ENCODE data around the gene KRTAP12-2. TPM values are rescaled to one million over a fixed set of nuclear protein-coding genes. Genes with fewer than 3 reads are reported as not detected.

KRTAP12-2 gene, protein sequence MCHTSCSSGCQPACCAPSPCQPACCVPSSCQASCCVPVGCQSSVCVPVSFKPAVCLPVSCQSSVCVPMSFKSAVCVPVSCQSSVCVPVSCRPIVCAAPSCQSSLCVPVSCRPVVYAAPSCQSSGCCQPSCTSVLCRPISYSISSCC
- not detected for polyA plus RNA-seq (2013)

DNA sequence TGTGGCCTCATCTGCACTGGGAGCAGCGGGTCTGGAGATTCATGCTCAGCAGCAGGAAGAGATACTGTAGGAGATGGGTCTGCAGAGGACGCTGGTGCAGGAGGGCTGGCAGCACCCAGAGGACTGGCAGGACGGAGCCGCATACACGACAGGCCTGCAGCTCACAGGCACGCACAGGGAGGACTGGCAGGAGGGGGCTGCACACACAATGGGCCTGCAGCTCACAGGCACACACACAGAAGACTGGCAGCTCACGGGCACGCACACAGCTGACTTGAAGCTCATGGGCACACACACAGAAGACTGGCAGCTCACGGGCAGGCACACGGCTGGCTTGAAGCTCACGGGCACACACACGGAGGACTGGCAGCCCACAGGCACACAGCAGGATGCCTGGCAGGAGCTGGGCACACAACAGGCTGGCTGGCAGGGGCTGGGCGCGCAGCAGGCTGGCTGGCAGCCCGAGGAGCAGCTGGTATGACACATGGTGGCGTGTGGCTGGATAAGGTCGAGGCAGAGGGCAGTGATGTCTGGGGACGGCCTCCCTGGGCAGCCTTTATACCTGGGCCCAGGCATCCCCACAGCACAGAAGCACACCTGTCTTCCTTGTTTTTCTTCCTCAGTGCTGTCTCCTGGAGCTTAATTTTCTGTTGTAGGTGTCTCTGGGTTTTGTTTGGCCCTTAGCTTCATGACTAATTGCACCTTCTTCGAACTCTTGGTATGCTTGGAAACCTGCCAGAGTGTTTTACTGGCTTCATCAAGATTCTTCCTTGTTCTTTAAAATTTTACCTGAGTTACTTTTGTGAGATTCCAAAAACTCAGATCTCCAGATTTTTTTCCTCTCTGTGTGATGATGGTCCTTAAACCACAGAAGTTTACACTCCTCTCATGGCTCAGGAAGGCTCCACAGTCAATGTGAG, at the start of gene KRTAP12-2:
Gene KRTAP12-2, minus strand, starts transcription at position 527 of the 920 bp plus-strand sequence. Its CDS starts 41 bp downstream, at position 486.
- ChIA-PET CTCF (no interaction called here), POLR2A (no interaction called here)
- Histone ChIP-seq H3K4me1 (ENCODE audit: control extremely low read depth in 1 of 4, control insufficient read depth in 4 of 4, insufficient read depth in 4 of 4, low read length in 3 of 4) (no peaks in the 10 kb centered on the region), H3K36me3 (ENCODE audit: control insufficient read depth in 4 of 4, insufficient read depth in 4 of 4, low read length in 3 of 4) (no peaks in the 10 kb centered on the region), H3K9me3 (ENCODE audit: control extremely low read depth in 1 of 5, control insufficient read depth in 4 of 5, insufficient read depth in 2 of 5, low read depth in 1 of 5, low read length in 4 of 5) (peaks cover 0 to 28% (median 9%) of the 10 kb centered on the region in 5 experiments), H3K27ac (ENCODE audit: insufficient read depth in 1 of 2, low read depth in 1 of 2, low read length in 2 of 2, poor library complexity in 1 of 2, severe bottlenecking in 2 of 2) (no peak within 1 kb of the TSS), H3K4me3 (ENCODE audit: control insufficient read depth in 1 of 7, extremely low read depth in 1 of 7, insufficient read depth in 4 of 7, low read depth in 2 of 7, low read length in 6 of 7) (no peak within 1 kb of the TSS), H3K27me3 (replicated peaks in 2 of 5; ENCODE audit: control insufficient read depth in 4 of 5, insufficient read depth in 5 of 5, low read length in 4 of 5) (peaks cover 0 to 13% (median 2%) of the 10 kb centered on the region in 5 experiments)
- DNase-seq = no peak
- 82% methylated on average over 12 of the region's 19 CpGs for WGBS (ENCODE audit: insufficient coverage)

DNA sequence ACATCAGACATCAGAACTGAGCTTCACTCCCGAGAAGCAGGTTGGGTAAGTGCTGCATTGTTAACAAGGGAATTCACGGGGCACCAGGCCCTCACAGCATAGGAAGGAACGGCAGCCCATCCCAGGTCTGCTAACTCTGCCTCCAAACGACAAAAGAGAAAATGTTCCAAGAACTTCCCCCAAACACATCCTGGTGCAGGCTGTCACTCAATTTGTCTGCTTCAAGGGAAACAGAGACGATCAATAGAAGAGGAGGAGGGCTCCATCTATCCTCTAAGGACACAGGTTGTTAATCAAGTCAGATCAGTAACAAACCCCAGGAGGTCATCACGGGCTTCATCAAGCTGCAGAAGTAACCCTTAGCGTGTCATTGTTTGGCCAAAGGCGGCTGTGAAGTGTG, 48.2 kb upstream of the KRTAP12-2 start:
- 7% methylated on average over 3 of the region's 8 CpGs for WGBS (ENCODE audit: insufficient coverage)
- no peak overlapping the region for H3K27ac ChIP-seq (ENCODE audit: insufficient read depth in 1 of 2, low read depth in 1 of 2, low read length in 2 of 2, poor library complexity in 1 of 2, severe bottlenecking in 2 of 2)
- DNase-seq = no peak
- H3K27me3 ChIP-seq (replicated peaks in 2 of 5; ENCODE audit: control insufficient read depth in 4 of 5, insufficient read depth in 5 of 5, low read length in 4 of 5) = peaks cover 33 to 94% (median 56%) of the 10 kb centered on the region in 5 experiments
- H3K4me1 ChIP-seq (ENCODE audit: control extremely low read depth in 1 of 4, control insufficient read depth in 4 of 4, insufficient read depth in 4 of 4, low read length in 3 of 4) = peaks cover 0 to 4% (median under 1%) of the 10 kb centered on the region in 4 experiments
- no peaks in the 10 kb centered on the region for H3K36me3 ChIP-seq (ENCODE audit: control insufficient read depth in 4 of 4, insufficient read depth in 4 of 4, low read length in 3 of 4)
- H3K4me3 ChIP-seq (ENCODE audit: control insufficient read depth in 1 of 7, extremely low read depth in 1 of 7, insufficient read depth in 4 of 7, low read depth in 2 of 7, low read length in 6 of 7) = no peak overlapping the region
- H3K9me3 ChIP-seq (ENCODE audit: control extremely low read depth in 1 of 5, control insufficient read depth in 4 of 5, insufficient read depth in 2 of 5, low read depth in 1 of 5, low read length in 4 of 5) = peaks cover 2 to 9% (median 3%) of the 10 kb centered on the region in 5 experiments
- CTCF ChIA-PET = no interaction called here
- POLR2A ChIA-PET = no interaction called here

DNA sequence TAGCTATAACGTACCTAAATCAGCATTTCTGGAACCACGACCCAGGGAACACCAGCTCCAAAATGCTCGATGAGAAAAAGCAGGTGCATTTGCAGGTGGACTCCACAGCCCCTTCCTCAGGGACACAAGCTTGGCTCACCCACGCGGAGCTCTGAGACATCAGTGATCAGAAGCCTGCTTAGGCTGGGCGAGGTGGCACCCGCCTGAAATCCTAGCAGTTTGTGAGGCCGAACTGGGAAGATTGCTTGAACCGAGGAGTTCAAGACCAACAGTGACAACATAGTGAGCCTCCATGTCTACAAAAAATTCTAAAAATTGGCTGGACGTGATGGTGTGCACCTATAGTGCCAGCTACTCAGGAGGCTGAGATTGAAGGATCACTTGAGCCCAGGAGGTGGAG, 47.1 kb upstream of the KRTAP12-2 start:
- H3K36me3 ChIP-seq (ENCODE audit: control insufficient read depth in 4 of 4, insufficient read depth in 4 of 4, low read length in 3 of 4) = no peaks in the 10 kb centered on the region
- CTCF ChIA-PET = no interaction called here
- peaks cover 0 to 8% (median 3%) of the 10 kb centered on the region in 4 experiments for H3K4me1 ChIP-seq (ENCODE audit: control extremely low read depth in 1 of 4, control insufficient read depth in 4 of 4, insufficient read depth in 4 of 4, low read length in 3 of 4)
- no peak overlapping the region for H3K27ac ChIP-seq (ENCODE audit: insufficient read depth in 1 of 2, low read depth in 1 of 2, low read length in 2 of 2, poor library complexity in 1 of 2, severe bottlenecking in 2 of 2)
- POLR2A ChIA-PET = no interaction called here
- WGBS (ENCODE audit: insufficient coverage) = 90% methylated on average over 9 of the region's 10 CpGs
- DNase-seq = no peak
- H3K27me3 ChIP-seq (replicated peaks in 2 of 5; ENCODE audit: control insufficient read depth in 4 of 5, insufficient read depth in 5 of 5, low read length in 4 of 5) = peaks cover 29 to 94% (median 63%) of the 10 kb centered on the region in 5 experiments
- H3K4me3 ChIP-seq (ENCODE audit: control insufficient read depth in 1 of 7, extremely low read depth in 1 of 7, insufficient read depth in 4 of 7, low read depth in 2 of 7, low read length in 6 of 7) = no peak overlapping the region
- H3K9me3 ChIP-seq (ENCODE audit: control extremely low read depth in 1 of 5, control insufficient read depth in 4 of 5, insufficient read depth in 2 of 5, low read depth in 1 of 5, low read length in 4 of 5) = peaks cover 0 to 9% (median 3%) of the 10 kb centered on the region in 5 experiments

DNA sequence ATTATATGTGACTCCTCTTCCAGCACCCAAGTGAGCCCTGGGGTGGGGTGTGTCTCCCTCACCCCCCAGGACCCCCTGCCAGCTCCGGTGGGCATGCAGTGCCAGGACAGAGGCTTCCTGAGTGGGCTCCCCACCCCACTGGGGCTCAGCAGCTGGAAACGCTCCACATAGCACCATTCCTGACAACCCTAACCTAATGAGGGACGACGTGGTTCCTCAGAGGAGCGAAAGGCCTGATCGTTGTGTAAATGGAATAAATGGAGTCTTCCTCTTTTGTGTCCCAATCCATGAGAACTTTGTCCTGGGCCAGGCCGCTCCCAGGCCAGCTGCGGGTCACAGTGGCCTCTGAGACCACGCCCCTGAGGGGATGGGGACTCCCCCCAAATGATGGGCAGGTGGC, 46.4 kb upstream of the KRTAP12-2 start:
- DNase-seq = no peak
- peaks cover 0 to 8% (median 3%) of the 10 kb centered on the region in 4 experiments for H3K4me1 ChIP-seq (ENCODE audit: control extremely low read depth in 1 of 4, control insufficient read depth in 4 of 4, insufficient read depth in 4 of 4, low read length in 3 of 4)
- ChIA-PET POLR2A (no interaction called here), CTCF (no interaction called here)
- WGBS (ENCODE audit: insufficient coverage) = 83% methylated on average over 3 of the region's 9 CpGs
- peaks cover 24 to 94% (median 64%) of the 10 kb centered on the region in 5 experiments for H3K27me3 ChIP-seq (replicated peaks in 2 of 5; ENCODE audit: control insufficient read depth in 4 of 5, insufficient read depth in 5 of 5, low read length in 4 of 5)
- H3K36me3 ChIP-seq (ENCODE audit: control insufficient read depth in 4 of 4, insufficient read depth in 4 of 4, low read length in 3 of 4) = no peaks in the 10 kb centered on the region
- H3K27ac ChIP-seq (ENCODE audit: insufficient read depth in 1 of 2, low read depth in 1 of 2, low read length in 2 of 2, poor library complexity in 1 of 2, severe bottlenecking in 2 of 2) = no peak overlapping the region
- H3K4me3 ChIP-seq (ENCODE audit: control insufficient read depth in 1 of 7, extremely low read depth in 1 of 7, insufficient read depth in 4 of 7, low read depth in 2 of 7, low read length in 6 of 7) = no peak overlapping the region
- peaks cover 0 to 9% (median 3%) of the 10 kb centered on the region in 5 experiments for H3K9me3 ChIP-seq (ENCODE audit: control extremely low read depth in 1 of 5, control insufficient read depth in 4 of 5, insufficient read depth in 2 of 5, low read depth in 1 of 5, low read length in 4 of 5)

DNA sequence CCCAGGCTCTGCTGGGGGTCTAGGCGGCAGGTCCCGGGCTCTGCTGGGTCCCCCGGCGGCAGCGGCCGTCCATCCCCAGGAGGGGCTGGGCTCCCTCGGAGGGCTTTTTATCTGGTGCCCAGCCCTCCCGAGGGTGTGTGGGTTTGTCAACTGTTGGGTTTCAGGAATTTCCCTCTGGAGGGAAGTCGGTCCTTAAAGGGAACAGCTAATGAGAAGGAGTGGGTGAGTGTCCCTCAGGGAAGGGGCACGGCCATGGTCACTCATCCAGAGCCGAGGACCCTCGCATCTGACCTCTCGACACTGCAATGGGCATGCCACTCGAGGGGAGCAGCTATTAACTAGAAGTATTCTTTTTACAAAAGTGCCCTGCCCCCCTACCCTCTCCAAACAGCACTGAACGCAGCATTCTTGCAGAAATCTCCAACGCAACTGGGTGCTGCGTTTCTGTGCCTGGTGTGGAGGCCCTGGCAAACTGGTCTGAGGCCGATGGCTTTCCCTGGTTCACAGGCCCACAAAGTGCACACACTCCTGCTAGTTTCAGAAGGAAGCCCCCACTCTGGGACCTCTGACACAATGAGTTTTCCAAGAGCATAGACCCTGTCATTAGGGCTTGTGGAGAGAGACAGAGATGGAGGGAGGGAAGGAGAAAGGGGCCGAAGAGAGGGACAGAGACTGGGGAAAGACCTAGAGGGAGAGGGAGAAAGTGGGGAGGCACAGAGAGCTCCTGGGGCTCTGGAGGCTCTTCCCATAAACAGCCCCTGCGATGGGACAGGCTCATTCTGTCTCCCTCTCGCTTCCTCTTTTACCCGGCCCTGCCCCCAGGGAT, 45.7 kb upstream of the KRTAP12-2 start:
- ChIA-PET POLR2A (no interaction called here), CTCF (no interaction called here)
- H3K27ac ChIP-seq (ENCODE audit: insufficient read depth in 1 of 2, low read depth in 1 of 2, low read length in 2 of 2, poor library complexity in 1 of 2, severe bottlenecking in 2 of 2) = no peak overlapping the region
- H3K27me3 ChIP-seq (replicated peaks in 2 of 5; ENCODE audit: control insufficient read depth in 4 of 5, insufficient read depth in 5 of 5, low read length in 4 of 5) = peaks cover 20 to 98% (median 67%) of the 10 kb centered on the region in 5 experiments
- peaks cover 0 to 9% (median 3%) of the 10 kb centered on the region in 5 experiments for H3K9me3 ChIP-seq (ENCODE audit: control extremely low read depth in 1 of 5, control insufficient read depth in 4 of 5, insufficient read depth in 2 of 5, low read depth in 1 of 5, low read length in 4 of 5)
- H3K36me3 ChIP-seq (ENCODE audit: control insufficient read depth in 4 of 4, insufficient read depth in 4 of 4, low read length in 3 of 4) = no peaks in the 10 kb centered on the region
- no peak overlapping the region for H3K4me3 ChIP-seq (ENCODE audit: control insufficient read depth in 1 of 7, extremely low read depth in 1 of 7, insufficient read depth in 4 of 7, low read depth in 2 of 7, low read length in 6 of 7)
- 3% methylated on average over 16 of the region's 22 CpGs for WGBS (ENCODE audit: insufficient coverage)
- DNase-seq = no peak
- peaks cover 0 to 8% (median 3%) of the 10 kb centered on the region in 4 experiments for H3K4me1 ChIP-seq (ENCODE audit: control extremely low read depth in 1 of 4, control insufficient read depth in 4 of 4, insufficient read depth in 4 of 4, low read length in 3 of 4)

DNA sequence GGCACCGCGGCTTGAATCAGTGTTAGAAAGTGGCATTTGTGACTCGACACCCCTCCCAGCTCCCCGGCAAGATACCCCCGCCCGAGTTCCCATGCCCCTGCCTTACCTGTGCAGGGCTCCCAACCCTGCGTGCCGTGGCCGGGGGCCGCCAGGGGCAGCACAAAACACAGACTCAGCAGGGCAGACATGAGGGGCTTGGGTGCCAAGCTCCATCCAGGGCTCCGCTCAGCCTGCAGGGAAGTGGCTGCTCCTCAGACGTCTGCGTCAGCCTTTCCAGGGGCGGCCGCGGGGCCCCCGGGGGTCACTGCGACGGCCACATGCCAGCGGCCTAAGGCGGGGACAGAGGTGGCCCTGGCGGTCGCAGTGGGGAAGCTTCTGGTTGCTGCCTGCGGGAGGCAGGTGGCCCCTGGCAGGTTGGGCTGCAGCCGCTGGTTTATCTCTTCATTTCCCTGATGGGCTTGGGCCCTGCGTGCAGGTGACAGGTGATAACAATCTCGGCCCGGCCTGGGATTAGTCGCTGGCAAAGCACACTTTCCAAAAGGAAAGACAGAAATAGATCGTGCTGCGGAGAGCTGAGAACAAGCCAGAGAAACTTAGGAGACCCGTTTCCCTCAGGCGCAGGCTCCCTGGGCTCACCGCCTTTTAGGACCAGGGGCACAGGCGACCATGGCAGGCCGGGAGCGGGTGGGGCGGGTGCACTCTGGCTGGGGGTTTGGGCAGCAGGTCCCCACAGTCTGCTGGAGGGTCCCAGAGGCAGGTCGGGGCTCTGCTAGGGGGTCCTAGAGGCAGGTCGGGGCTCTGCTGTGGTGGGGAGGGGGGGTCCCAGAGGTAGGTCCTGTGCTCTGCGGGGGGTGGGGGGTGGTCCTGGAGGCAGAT, 44.8 kb upstream of the KRTAP12-2 start, which contains the start of gene TSPEAR:
Gene TSPEAR, minus strand, starts transcription at position 246 of the 876 bp plus-strand sequence. Its CDS starts 58 bp downstream, at position 188.
- peak in 1 of 3 donors; percentile 7 for DNase-seq
- no peak within 1 kb of the TSS for H3K27ac ChIP-seq (ENCODE audit: insufficient read depth in 1 of 2, low read depth in 1 of 2, low read length in 2 of 2, poor library complexity in 1 of 2, severe bottlenecking in 2 of 2)
- H3K4me3 ChIP-seq (ENCODE audit: control insufficient read depth in 1 of 7, extremely low read depth in 1 of 7, insufficient read depth in 4 of 7, low read depth in 2 of 7, low read length in 6 of 7) = no peak within 1 kb of the TSS
- H3K27me3 ChIP-seq (replicated peaks in 2 of 5; ENCODE audit: control insufficient read depth in 4 of 5, insufficient read depth in 5 of 5, low read length in 4 of 5) = peaks cover 17 to 99% (median 70%) of the 10 kb centered on the region in 5 experiments
- peaks cover 0 to 10% (median 3%) of the 10 kb centered on the region in 5 experiments for H3K9me3 ChIP-seq (ENCODE audit: control extremely low read depth in 1 of 5, control insufficient read depth in 4 of 5, insufficient read depth in 2 of 5, low read depth in 1 of 5, low read length in 4 of 5)
- 3% methylated on average over 33 of the region's 41 CpGs for WGBS (ENCODE audit: insufficient coverage)
- CTCF ChIA-PET = no interaction called here
- POLR2A ChIA-PET = no interaction called here
- no peaks in the 10 kb centered on the region for H3K36me3 ChIP-seq (ENCODE audit: control insufficient read depth in 4 of 4, insufficient read depth in 4 of 4, low read length in 3 of 4)
- H3K4me1 ChIP-seq (ENCODE audit: control extremely low read depth in 1 of 4, control insufficient read depth in 4 of 4, insufficient read depth in 4 of 4, low read length in 3 of 4) = peaks cover 0 to 8% (median 3%) of the 10 kb centered on the region in 4 experiments
